H1 (cell line): Measurements from ENCODE around the gene PKIB. TPM values are rescaled to one million over a fixed set of nuclear protein-coding genes. Genes with fewer than 3 reads are reported as not detected.

Source experiments
- CTCF ChIA-PET: fragments of 300-600 bp; sonication (Branson Sonifier 250); formaldehyde crosslinking; loops from one replicate; lab custom pipeline; 2021; ENCODE audit not compliant: partially characterized antibody; lab: Charles Lee
- POLR2A ChIA-PET: fragments of 300-600 bp; sonication (Branson Sonifier 250); formaldehyde crosslinking; loops from one replicate; lab custom pipeline; 2021; ENCODE audit warnings: inconsistent platforms; ENCODE audit not compliant: partially characterized antibody; lab: Charles Lee
- DNase-seq, 2 experiments: peaks; one replicate each; pipeline versions ENCODE4 v3.0.0 to v3.0.0-alpha.2; 2010 to 2022; ENCODE audit warnings: low spot score in 2 of 2, low read depth in 1 of 2, mixed read lengths in 1 of 2
- FAIRE-seq: peaks from 2 replicates; lab custom pipeline; 2011; peaks lifted over from hg19 to GRCh38; lab: Jason Lieb, UNC
- H2AFZ ChIP-seq: 2 replicates; pipeline ENCODE4 v1.8.1; 2012; ENCODE audit warnings: low read length, inconsistent platforms
- H2AK5ac ChIP-seq: 2 replicates; pipeline ENCODE4 v1.6.1; 2013; ENCODE audit warnings: low read depth, low read length
- H2BK120ac ChIP-seq: replicated peaks from 2 replicates; pipeline ENCODE3; 2013; ENCODE audit warnings: low read depth, low read length, inconsistent platforms
- H2BK12ac ChIP-seq: 2 replicates; pipeline ENCODE4 v1.6.1; 2013; ENCODE audit warnings: low read depth, low read length
- H2BK15ac ChIP-seq: 2 replicates; pipeline ENCODE4 v1.6.1; 2013; ENCODE audit warnings: low read length
- H2BK20ac ChIP-seq: 2 replicates; pipeline ENCODE4 v1.6.1; 2013; ENCODE audit warnings: low read length
- H2BK5ac ChIP-seq: 2 replicates; pipeline ENCODE4 v1.6.1; 2013; ENCODE audit warnings: low read depth, low read length
- H3K14ac ChIP-seq: 2 replicates; pipeline ENCODE4 v1.6.1; 2013; ENCODE audit warnings: inconsistent platforms; ENCODE audit not compliant: insufficient read length
- H3K18ac ChIP-seq: 2 replicates; pipeline ENCODE4 v1.6.1; 2013; ENCODE audit warnings: low read length; ENCODE audit errors: extremely low read depth
- H3K23ac ChIP-seq: 2 replicates; pipeline ENCODE4 v1.6.1; 2013; ENCODE audit warnings: inconsistent platforms; ENCODE audit not compliant: insufficient read length
- H3K23me2 ChIP-seq: 2 replicates; pipeline ENCODE4 v1.6.1; 2013; ENCODE audit warnings: low read depth, low read length
- H3K27ac ChIP-seq: 2 replicates; pipeline ENCODE4 v1.6.1; 2011; ENCODE audit warnings: low read depth, low read length, inconsistent platforms
- H3K27me3 ChIP-seq, 4 experiments: replicated peaks in 1 of 4; 1 replicate in 1 of 4; 2 replicates in 3 of 4; pipeline versions ENCODE4 v1.6.1 to v1.8.1; 2011 to 2013; ENCODE audit warnings: low read length in 3 of 4, mild to moderate bottlenecking in 3 of 4, inconsistent platforms in 2 of 4, mixed read lengths in 2 of 4, moderate library complexity in 1 of 4; ENCODE audit not compliant: control insufficient read depth in 3 of 4, insufficient read depth in 3 of 4; ENCODE audit errors: extremely low read depth in 1 of 4
- H3K36me3 ChIP-seq, 4 experiments: 2 replicates each; pipeline versions ENCODE4 v1.6.1 to v1.8.1; 2011 to 2013; ENCODE audit warnings: mild to moderate bottlenecking in 4 of 4, low read length in 3 of 4, moderate library complexity in 2 of 4, control low read depth in 1 of 4, inconsistent platforms in 1 of 4; ENCODE audit not compliant: insufficient read depth in 4 of 4, control insufficient read depth in 2 of 4
- H3K4ac ChIP-seq: replicated peaks from 2 replicates; pipeline ENCODE3; 2013; ENCODE audit warnings: low read length, low read depth, mixed read lengths, inconsistent platforms; ENCODE audit not compliant: insufficient read length
- H3K4me1 ChIP-seq, 4 experiments: replicated peaks in 1 of 4; 1 replicate in 1 of 4; 2 replicates in 3 of 4; pipeline versions ENCODE4 v1.6.1 to v1.8.1; 2011 to 2013; ENCODE audit warnings: low read length in 3 of 4, inconsistent platforms in 2 of 4, mixed read lengths in 1 of 4; ENCODE audit not compliant: insufficient read depth in 4 of 4, control insufficient read depth in 3 of 4
- H3K4me2 ChIP-seq, 2 experiments: 2 replicates each; pipeline versions ENCODE4 v1.6.1 to v1.8.1; 2011 to 2013; ENCODE audit warnings: low read depth in 2 of 2, low read length in 2 of 2, control low read depth in 1 of 2, inconsistent platforms in 1 of 2, mild to moderate bottlenecking in 1 of 2; ENCODE audit not compliant: insufficient read depth in 1 of 2
- H3K4me3 ChIP-seq, 4 experiments: fragments of 200-600, 300-600 bp in 1 of 4; sonication (generic), shearing (Covaris generic), sonication (Bioruptor Twin) in 1 of 4; 2 replicates each; pipeline versions ENCODE4 v1.5.1 to v1.8.1; 2011 to 2016; ENCODE audit warnings: low read length in 4 of 4, low read depth in 3 of 4, control low read depth in 2 of 4, inconsistent platforms in 2 of 4, mild to moderate bottlenecking in 2 of 4, mixed read lengths in 1 of 4, moderate library complexity in 1 of 4; ENCODE audit not compliant: insufficient read depth in 2 of 4; ENCODE audit errors: extremely low read depth in 1 of 4
- H3K56ac ChIP-seq: replicated peaks from 2 replicates; pipeline ENCODE3; 2013; ENCODE audit warnings: low read depth, mild to moderate bottlenecking, mixed read lengths, low read length, inconsistent platforms; ENCODE audit not compliant: insufficient read length
- H3K79me1 ChIP-seq: 2 replicates; pipeline ENCODE4 v1.6.1; 2013; ENCODE audit warnings: low read depth, low read length, control low read depth
- H3K79me2 ChIP-seq, 2 experiments: 2 replicates each; pipeline versions ENCODE4 v1.6.1 to v1.8.1; 2012 to 2013; ENCODE audit warnings: low read length in 2 of 2, mild to moderate bottlenecking in 2 of 2, inconsistent platforms in 1 of 2; ENCODE audit not compliant: insufficient read depth in 2 of 2, control insufficient read depth in 1 of 2
- H3K9ac ChIP-seq, 4 experiments: replicated peaks in 1 of 4; 1 replicate in 1 of 4; 2 replicates in 3 of 4; pipeline versions ENCODE4 v1.6.1 to v1.8.1; 2011 to 2013; ENCODE audit warnings: low read depth in 3 of 4, low read length in 3 of 4, control low read depth in 2 of 4, mild to moderate bottlenecking in 2 of 4, moderate library complexity in 2 of 4, inconsistent platforms in 1 of 4; ENCODE audit errors: extremely low read depth in 1 of 4
- H3K9me3 ChIP-seq, 2 experiments: 2 replicates each; pipeline versions ENCODE4 v1.6.1 to v1.8.1; 2012 to 2013; ENCODE audit warnings: mild to moderate bottlenecking in 2 of 2, moderate library complexity in 2 of 2, control low read depth in 1 of 2, inconsistent platforms in 1 of 2, low read depth in 1 of 2, low read length in 1 of 2, mixed read lengths in 1 of 2; ENCODE audit not compliant: insufficient read depth in 2 of 2
- H4K20me1 ChIP-seq, 2 experiments: replicated peaks in 1 of 2; 2 replicates each; pipeline versions ENCODE3 to v1.8.1; 2011 to 2013; ENCODE audit warnings: inconsistent platforms in 2 of 2, low read length in 2 of 2, mild to moderate bottlenecking in 1 of 2; ENCODE audit not compliant: insufficient read depth in 2 of 2, control insufficient read depth in 1 of 2
- H4K5ac ChIP-seq: 2 replicates; pipeline ENCODE4 v1.6.1; 2013; ENCODE audit warnings: low read length, low read depth, mixed read lengths, inconsistent platforms; ENCODE audit not compliant: insufficient read length
- H4K8ac ChIP-seq: 2 replicates; pipeline ENCODE4 v1.8.0; 2013; ENCODE audit warnings: mild to moderate bottlenecking, moderate library complexity, low read length, inconsistent platforms; ENCODE audit not compliant: insufficient read depth; ENCODE audit errors: extremely low read depth
- H4K91ac ChIP-seq: replicated peaks from 2 replicates; pipeline ENCODE3; 2013; ENCODE audit warnings: low read length, mixed read lengths, inconsistent platforms; ENCODE audit not compliant: insufficient read length
- TAF1 ChIP-seq: IDR thresholded peaks from 2 replicates; pipeline ENCODE4 v1.6.1; 2011; ENCODE audit warnings: mild to moderate bottlenecking, low read depth, low read length
- WGBS, 2 experiments: shearing (Covaris generic) in 1 of 2; methylation state at CpG; one replicate each; pipeline versions ENCODE4 v1.1.6 to v1.1.7; 2013 to 2015; ENCODE audit warnings: low lambda C conversion rate in 2 of 2, mixed read lengths in 2 of 2, inconsistent platforms in 1 of 2, low coverage in 1 of 2, missing lambda C conversion rate in 1 of 2; ENCODE audit not compliant: insufficient replicate concordance in 2 of 2, insufficient coverage in 1 of 2, insufficient read length in 1 of 2; ENCODE audit errors: extremely low coverage in 1 of 2, missing lambda C conversion rate in 1 of 2; 5-methylcytosine and 5-hydroxymethylcytosine counted together
- polyA plus RNA-seq, 7 experiments: library from polyadenylated mRNA; depleted of rRNA in 3 of 7; stranded (reverse) in 5 of 7; unstranded in 2 of 7; fragments of >200 nt in 5 of 7; fragments of 200-250 nt in 2 of 7; gene quantifications; 1 replicate in 5 of 7; 2 replicates in 1 of 7; 4 replicates in 1 of 7; pipeline versions ENCODE4 v1.2.1 to v1.2.3, GENCODE V29; 2011 to 2013; ENCODE audit warnings: missing spikeins in 2 of 7, mixed read lengths in 2 of 7
- total RNA-seq: library from RNA; stranded (reverse); fragmentation: NEBNext Ultra II Directional; extraction: Animal tissue kit (Norgen Biotek cat#: 25700); gene quantifications from 2 replicates; pipeline ENCODE4 v1.2.1, GENCODE V29; 2021

Gene PKIB
- total and polyA plus RNA-seq, 2 of the 8 experiments (the other 6 are each of a cell fraction or from before 2014, with no cell fraction given), result 13.5 to 73.3 TPM

- 89% methylated on average over 5 of the region's 5 CpGs; no CpG with 5 or more reads in 1 of the 2 experiments for WGBS, 2 experiments
- Histone ChIP-seq H3K14ac (peak overlapping the region; percentile 88), H3K18ac (no peak overlapping the region), H3K36me3 (no peaks in the 10 kb centered on the region), H3K4ac (no peak overlapping the region), H4K91ac (no peak overlapping the region), H3K4me2 (no peak overlapping the region), H3K56ac (no peak overlapping the region), H3K79me2 (no peaks in the 10 kb centered on the region), H2BK12ac (no peak overlapping the region), H3K23me2 (no peaks in the 10 kb centered on the region), H2BK20ac (no peak overlapping the region), H3K9me3 (no peaks in the 10 kb centered on the region), H4K5ac (no peak overlapping the region), H3K79me1 (no peaks in the 10 kb centered on the region), H2BK15ac (no peak overlapping the region), H2BK120ac (no peak overlapping the region), H3K27me3 (no peaks in the 10 kb centered on the region), H3K27ac (no peak overlapping the region), H3K4me1 (peaks cover 0 to 4% (median 0%) of the 10 kb centered on the region in 4 experiments; a peak in 1 of 7 replicates), H4K20me1 (no peaks in the 10 kb centered on the region), H3K4me3 (no peak overlapping the region), H2AK5ac (no peak overlapping the region), H3K9ac (no peak overlapping the region), H2AFZ (no peak overlapping the region), H4K8ac (no peak overlapping the region), H2BK5ac (no peak overlapping the region), H3K23ac (no peak overlapping the region)
- FAIRE-seq (no peak), DNase-seq (no peak)
- POLR2A ChIA-PET, result interaction anchor here (0.6 kb wide), 1 partner anchor 1393 kb away, joined by 3 read pairs; no protein-coding TSS in a partner anchor
- TF ChIP-seq TAF1, result no peak
- CTCF ChIA-PET, result interaction anchor here (1.0 to 3.3 kb wide), 7 partner anchors 10 to 222 kb away, joined by 3 to 8 read pairs (median 6); no protein-coding TSS in a partner anchor
Observed at GRCh38 chr6:122714059-122714458, 103.9 kb downstream of the PKIB start.
